SK-N-DZ (cell line): ENCODE data around the gene RAP1GAP. TPM values are rescaled to one million over a fixed set of nuclear protein-coding genes. Genes with fewer than 3 reads are reported as not detected.

Experiments used
- DNase-seq: peaks from one replicate; pipeline ENCODE4 v3.0.0-alpha.2; 2015; ENCODE audit warnings: low spot score
- polyA plus RNA-seq, 2 experiments: library from polyadenylated mRNA; depleted of rRNA; stranded (reverse); fragments of >200 nt; gene quantifications; 2 replicates each; pipeline ENCODE4 v1.2.3, GENCODE V29; 2014

The RAP1GAP gene
- 0.71 and 1.4 TPM in 2 replicates for polyA plus RNA-seq (2014; cell fraction: cytosol; rRNA removed)
- polyA plus RNA-seq (2014; cell fraction: nucleus; rRNA removed) = 3.6 and 3.7 TPM in 2 replicates

- no peak for DNase-seq
These were observed at the start of gene RAP1GAP for GRCh38 chr1:21669258-21670058. Gene RAP1GAP, minus strand, starts transcription at chr1:21669357. Its CDS starts 49,325 bp downstream, at chr1:21620032.

GRCh38 chr1:21716169-21716568, 47.0 kb upstream of the RAP1GAP start:
- no peak for DNase-seq

- DNase-seq = no peak
These were observed 38.7 kb upstream of the RAP1GAP start for GRCh38 chr1:21707891-21708290.

- DNase-seq = no peak
These were observed 38.1 kb upstream of the RAP1GAP start for GRCh38 chr1:21707086-21707840.

- DNase-seq = no peak
These were observed 37.1 kb upstream of the RAP1GAP start for GRCh38 chr1:21706151-21706835.

GRCh38 chr1:21705303-21705980, 36.3 kb upstream of the RAP1GAP start:
- no peak for DNase-seq

GRCh38 chr1:21704145-21704544, 35.0 kb upstream of the RAP1GAP start:
- DNase-seq = no peak

GRCh38 chr1:21703318-21703963, 34.3 kb upstream of the RAP1GAP start:
- DNase-seq = peak; percentile 7

GRCh38 chr1:21702780-21703179, 33.6 kb upstream of the RAP1GAP start:
- no peak for DNase-seq

- DNase-seq = no peak
These were observed 32.2 kb upstream of the RAP1GAP start for GRCh38 chr1:21701401-21701800.

GRCh38 chr1:21700094-21700493, 30.9 kb upstream of the RAP1GAP start:
- no peak for DNase-seq

GRCh38 chr1:21696931-21697330, 27.8 kb upstream of the RAP1GAP start:
- no peak for DNase-seq

GRCh38 chr1:21693732-21694131, 24.6 kb upstream of the RAP1GAP start:
- DNase-seq = no peak

- DNase-seq = no peak
These were observed 22.6 kb upstream of the RAP1GAP start for GRCh38 chr1:21691739-21692138.

GRCh38 chr1:21689661-21690372, 20.7 kb upstream of the RAP1GAP start:
- DNase-seq = no peak

- DNase-seq = no peak
These were observed 17.9 kb upstream of the RAP1GAP start for GRCh38 chr1:21687081-21687529.

GRCh38 chr1:21685946-21686678, 17.0 kb upstream of the RAP1GAP start:
- no peak for DNase-seq

GRCh38 chr1:21681426-21681825, 12.3 kb upstream of the RAP1GAP start:
- DNase-seq = no peak

GRCh38 chr1:21680918-21681317, 11.8 kb upstream of the RAP1GAP start:
- no peak for DNase-seq

GRCh38 chr1:21680381-21680780, 11.2 kb upstream of the RAP1GAP start:
- no peak for DNase-seq
